Trophoblast cell (in vitro differentiated cells and primary cell): ENCODE measurements around the gene HSD17B7. TPM values are rescaled to one million over a fixed set of nuclear protein-coding genes. Genes with fewer than 3 reads are reported as not detected.
"Not testable (repeated sequence)": the region's sequence is repeated elsewhere in the genome, so short reads cannot be mapped to it uniquely, and the experiment has no call there.

Source experiments
- DNase-seq, 2 donors: peaks; one replicate each; pipeline ENCODE4 v3.0.0-alpha.2; 2016
- H2AFZ ChIP-seq: 2 replicates; pipeline ENCODE4 v1.6.1; 2013; ENCODE audit warnings: low read length, moderate library complexity, mild to moderate bottlenecking; ENCODE audit not compliant: insufficient read depth, poor library complexity
- H2AK5ac ChIP-seq: 2 replicates; pipeline ENCODE4 v1.6.1; 2013; ENCODE audit warnings: mild to moderate bottlenecking, low read length
- H2BK120ac ChIP-seq: 2 replicates; pipeline ENCODE4 v1.6.1; 2013; ENCODE audit warnings: low read length, mild to moderate bottlenecking, moderate library complexity; ENCODE audit not compliant: insufficient read depth, poor library complexity
- H2BK12ac ChIP-seq: 2 replicates; pipeline ENCODE4 v1.6.1; 2013; ENCODE audit warnings: mild to moderate bottlenecking, low read length, moderate library complexity
- H2BK5ac ChIP-seq: 2 replicates; pipeline ENCODE4 v1.6.1; 2013; ENCODE audit warnings: low read length, low read depth, moderate library complexity, mild to moderate bottlenecking; ENCODE audit not compliant: poor library complexity
- H3K14ac ChIP-seq: 2 replicates; pipeline ENCODE4 v1.6.1; 2013; ENCODE audit warnings: mild to moderate bottlenecking, low read length
- H3K18ac ChIP-seq: 2 replicates; pipeline ENCODE4 v1.6.1; 2013; ENCODE audit warnings: mild to moderate bottlenecking, low read length
- H3K23ac ChIP-seq: 2 replicates; pipeline ENCODE4 v1.6.1; 2013; ENCODE audit warnings: low read length
- H3K27ac ChIP-seq: 2 replicates; pipeline ENCODE4 v1.5.1; 2013; ENCODE audit warnings: low read depth, mild to moderate bottlenecking, inconsistent platforms, low read length, moderate library complexity
- H3K27me3 ChIP-seq: 2 replicates; pipeline ENCODE4 v1.6.1; 2013; ENCODE audit warnings: inconsistent platforms, mild to moderate bottlenecking, low read length, moderate library complexity; ENCODE audit not compliant: insufficient read depth
- H3K36me3 ChIP-seq, 2 experiments: 1 replicate in 1 of 2; 2 replicates in 1 of 2; pipeline ENCODE4 v1.6.1; 2013; ENCODE audit warnings: low read length in 2 of 2, mild to moderate bottlenecking in 2 of 2, moderate library complexity in 1 of 2; ENCODE audit not compliant: insufficient read depth in 2 of 2, control insufficient read depth in 1 of 2
- H3K4ac ChIP-seq: 2 replicates; pipeline ENCODE4 v1.6.1; 2013; ENCODE audit warnings: low read depth, mild to moderate bottlenecking, low read length, moderate library complexity
- H3K4me1 ChIP-seq, 2 experiments: 1 replicate in 1 of 2; 2 replicates in 1 of 2; pipeline ENCODE4 v1.6.1; 2013; ENCODE audit warnings: low read length in 2 of 2, mild to moderate bottlenecking in 2 of 2, moderate library complexity in 1 of 2; ENCODE audit not compliant: insufficient read depth in 2 of 2, control insufficient read depth in 1 of 2
- H3K4me2 ChIP-seq: 2 replicates; pipeline ENCODE4 v1.6.1; 2013; ENCODE audit warnings: inconsistent platforms, mild to moderate bottlenecking, low read length, moderate library complexity
- H3K4me3 ChIP-seq: 2 replicates; pipeline ENCODE4 v1.5.1; 2013; ENCODE audit warnings: mild to moderate bottlenecking, low read depth, low read length, inconsistent platforms
- H3K79me1 ChIP-seq: one replicate; pipeline ENCODE4 v1.6.1; 2013; ENCODE audit warnings: low read length
- H3K79me2 ChIP-seq: 2 replicates; pipeline ENCODE4 v1.6.1; 2013; ENCODE audit warnings: low read length, mild to moderate bottlenecking; ENCODE audit not compliant: control insufficient read depth, insufficient read depth, poor library complexity
- H3K9ac ChIP-seq: 2 replicates; pipeline ENCODE4 v1.6.1; 2013; ENCODE audit warnings: mild to moderate bottlenecking, low read length
- H3K9me3 ChIP-seq: 2 replicates; pipeline ENCODE4 v1.6.1; 2013; ENCODE audit warnings: low read depth, mild to moderate bottlenecking, control low read depth, inconsistent platforms, low read length; ENCODE audit not compliant: insufficient read depth
- H4K12ac ChIP-seq: 2 replicates; pipeline ENCODE4 v1.6.1; 2013; ENCODE audit warnings: low read depth, mild to moderate bottlenecking, low read length, moderate library complexity
- H4K8ac ChIP-seq: 2 replicates; pipeline ENCODE4 v1.6.1; 2013; ENCODE audit warnings: low read depth, mild to moderate bottlenecking, low read length, moderate library complexity
- H4K91ac ChIP-seq: one replicate; pipeline ENCODE4 v1.6.1; 2013; ENCODE audit warnings: low read depth, mild to moderate bottlenecking, low read length, moderate library complexity
- WGBS: extraction: QIAGEN DNeasy Blood & Tissue Kit; methylation state at CpG from one replicate; pipeline ENCODE4 v1.1.7; 2013; ENCODE audit warnings: missing lambda C conversion rate; ENCODE audit not compliant: insufficient read length, insufficient coverage; ENCODE audit errors: extremely low coverage; 5-methylcytosine and 5-hydroxymethylcytosine counted together
- polyA plus RNA-seq: library from polyadenylated mRNA; stranded (reverse); fragments of 200-250 nt; gene quantifications from 2 replicates; pipeline ENCODE4 v1.2.3, GENCODE V29; 2013

HSD17B7 gene
- polyA plus RNA-seq, result 24.5 and 26.7 TPM in 2 replicates

- Histone ChIP-seq H3K4me2 (peak within 1 kb of the TSS; percentile 89), H4K8ac (peak within 1 kb of the TSS; percentile 62), H2BK5ac (peak within 1 kb of the TSS; percentile 86), H3K4me3 (peak within 1 kb of the TSS; percentile 78), H3K27ac (peak within 1 kb of the TSS; percentile 91), H2AFZ (peak within 1 kb of the TSS; percentile 70), H4K91ac (peak within 1 kb of the TSS; percentile 52), H2BK120ac (peak within 1 kb of the TSS; percentile 22)
- not testable (repeated sequence) for H4K12ac ChIP-seq, H2AK5ac ChIP-seq, H3K79me1 ChIP-seq, H3K27me3 ChIP-seq, H3K14ac ChIP-seq, H3K79me2 ChIP-seq, H2BK12ac ChIP-seq, H3K23ac ChIP-seq, H3K4me1 ChIP-seq, H3K36me3 ChIP-seq, H3K4ac ChIP-seq, H3K9ac ChIP-seq, H3K9me3 ChIP-seq, H3K18ac ChIP-seq
- DNase-seq, result peak; percentile 77 to 78
- WGBS, result no CpG with 5 or more reads among the region's 49 CpGs
Observed at GRCh38 chr1:162790303-162790984, at the start of gene HSD17B7. TSS of gene HSD17B7 (plus strand) at chr1:162790702. CDS start at chr1:162790801, 99 bp downstream.

DNA sequence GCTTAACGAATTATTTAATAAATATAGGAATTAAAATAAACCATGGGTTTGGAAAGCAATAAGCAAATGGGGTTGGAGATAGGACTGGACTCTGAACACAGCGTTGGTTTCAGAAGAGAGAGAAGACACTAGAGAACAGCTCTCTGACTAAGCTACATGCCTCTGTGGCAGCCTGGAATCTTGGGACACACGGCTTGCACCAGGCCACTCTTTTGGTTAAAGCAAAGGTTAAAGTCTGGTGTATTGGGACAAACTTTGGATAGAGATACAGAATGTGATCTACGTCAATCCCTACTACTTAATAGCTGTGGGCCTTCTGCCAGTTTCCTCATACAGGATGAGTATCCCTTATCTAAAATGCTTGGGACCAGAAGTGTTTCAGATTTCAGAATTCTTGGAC is 49.7 kb upstream of the HSD17B7 start:
- Histone ChIP-seq H3K79me1 (no peaks in the 10 kb centered on the region), H3K23ac (no peak overlapping the region), H4K8ac (no peak overlapping the region), H3K4ac (no peak overlapping the region), H3K4me2 (no peak overlapping the region), H3K79me2 (no peaks in the 10 kb centered on the region), H2BK12ac (no peak overlapping the region), H3K14ac (no peak overlapping the region), H4K12ac (no peak overlapping the region), H3K36me3 (no peaks in the 10 kb centered on the region), H2AFZ (no peak overlapping the region), H3K18ac (no peak overlapping the region), H3K9me3 (no peaks in the 10 kb centered on the region), H2AK5ac (no peak overlapping the region), H3K4me1 (no peaks in the 10 kb centered on the region), H2BK5ac (no peak overlapping the region), H2BK120ac (no peak overlapping the region), H3K27ac (no peak overlapping the region), H3K27me3 (no peaks in the 10 kb centered on the region), H3K9ac (no peak overlapping the region), H3K4me3 (no peak overlapping the region), H4K91ac (no peak overlapping the region)
- no peak for DNase-seq
- WGBS, result no CpG with 5 or more reads among the region's 4 CpGs

DNA sequence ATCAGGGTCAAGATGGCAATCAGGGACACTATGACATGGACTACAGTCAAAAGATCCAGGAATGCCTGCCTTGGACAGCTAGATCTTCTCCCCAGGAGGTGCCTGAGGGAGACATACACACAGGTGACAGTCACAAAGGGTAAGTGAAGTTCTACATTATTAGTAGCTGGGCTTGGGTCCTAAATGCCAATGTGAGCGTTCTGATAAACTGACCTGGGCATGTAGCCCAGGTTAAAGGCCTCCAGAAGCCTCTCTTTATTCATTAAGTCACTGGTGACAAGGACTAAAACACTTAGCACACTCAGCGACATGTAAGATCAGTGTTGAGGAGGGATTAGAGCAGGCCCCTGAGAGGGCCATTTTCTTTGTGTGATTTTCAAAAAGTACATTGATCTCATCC is 48.9 kb upstream of the HSD17B7 start:
- Histone ChIP-seq H4K91ac (no peak overlapping the region), H2BK5ac (no peak overlapping the region), H3K9ac (no peak overlapping the region), H3K79me2 (no peaks in the 10 kb centered on the region), H3K4me1 (no peaks in the 10 kb centered on the region), H3K4me3 (no peak overlapping the region), H3K9me3 (peaks cover 2% of the 10 kb centered on the region), H2BK120ac (no peak overlapping the region), H3K14ac (no peak overlapping the region), H3K4ac (no peak overlapping the region), H3K79me1 (no peaks in the 10 kb centered on the region), H3K27ac (no peak overlapping the region), H3K18ac (no peak overlapping the region), H2BK12ac (no peak overlapping the region), H3K27me3 (no peaks in the 10 kb centered on the region), H3K23ac (no peak overlapping the region), H4K12ac (no peak overlapping the region), H3K4me2 (no peak overlapping the region), H2AFZ (no peak overlapping the region), H3K36me3 (no peaks in the 10 kb centered on the region), H2AK5ac (no peak overlapping the region), H4K8ac (no peak overlapping the region)
- WGBS, result no CpG with 5 or more reads among the region's 2 CpGs
- no peak for DNase-seq

GRCh38 chr1:162746264-162746942 is 44.1 kb upstream of the HSD17B7 start:
- H3K9ac ChIP-seq, H2AK5ac ChIP-seq, H3K4me3 ChIP-seq, H3K23ac ChIP-seq, H3K4me2 ChIP-seq, H3K27ac ChIP-seq, H2BK120ac ChIP-seq, H3K27me3 ChIP-seq, H3K18ac ChIP-seq, H3K4ac ChIP-seq, H4K12ac ChIP-seq, H3K14ac ChIP-seq, H3K79me1 ChIP-seq, H2BK12ac ChIP-seq, H3K9me3 ChIP-seq, H3K36me3 ChIP-seq, H4K8ac ChIP-seq, H2AFZ ChIP-seq, H3K79me2 ChIP-seq, H4K91ac ChIP-seq, H3K4me1 ChIP-seq, H2BK5ac ChIP-seq, DNase-seq: not testable (repeated sequence)
- WGBS, result no CpG with 5 or more reads among the region's 14 CpGs
